Measurements from ENCODE around the gene ZNF565.
"Not testable (repeated sequence)": the region's sequence is repeated elsewhere in the genome, so short reads cannot be mapped to it uniquely, and the experiment has no call there.

The ZNF565 gene

GRCh38 chr19:36149673-36150406 lies 64.6 kb downstream of the ZNF565 start:
- DNase-seq (ENCODE audit: low spot score) = no peak

GRCh38 chr19:36144624-36145023 lies 69.8 kb downstream of the ZNF565 start:
- DNase-seq (ENCODE audit: low spot score) = no peak

GRCh38 chr19:36142496-36142895 lies 72.0 kb downstream of the ZNF565 start:
- DNase-seq (ENCODE audit: low spot score) = no peak

GRCh38 chr19:36142046-36142445 lies 72.4 kb downstream of the ZNF565 start:
- no peak for DNase-seq (ENCODE audit: low spot score)

- peak; percentile 91 for DNase-seq (ENCODE audit: low spot score)
Measured at GRCh38 chr19:36141039-36141927, 73.2 kb downstream of the ZNF565 start.

GRCh38 chr19:36140304-36141038 lies 74.0 kb downstream of the ZNF565 start:
- DNase-seq (ENCODE audit: low spot score) = peak; percentile 64

- DNase-seq (ENCODE audit: low spot score) = peak; percentile 98
Measured at GRCh38 chr19:36139473-36140303, 74.8 kb downstream of the ZNF565 start, which contains the start of gene CAPNS1. Gene CAPNS1, plus strand, starts transcription at chr19:36140066. Its CDS starts 946 bp downstream, at chr19:36141012.

- no peak for DNase-seq (ENCODE audit: low spot score)
Measured at GRCh38 chr19:36139120-36139472, 75.4 kb downstream of the ZNF565 start.

- peak; percentile 70 for DNase-seq (ENCODE audit: low spot score)
Measured at GRCh38 chr19:36136964-36137686, 77.3 kb downstream of the ZNF565 start.

- not testable (repeated sequence) for DNase-seq (ENCODE audit: low spot score)
Measured at GRCh38 chr19:36134867-36135266, 79.6 kb downstream of the ZNF565 start.

Data from hematopoietic multipotent progenitor cell treated with erythropoietin and hydrocortisone succinate and interleukin-3 and kit ligand, for 17 days (in vitro differentiated cells).